ENCODE data around the gene IFITM1. TPM values are rescaled to one million over a fixed set of nuclear protein-coding genes. Genes with fewer than 3 reads are reported as not detected.
"Not testable (repeated sequence)": the region's sequence is repeated elsewhere in the genome, so short reads cannot be mapped to it uniquely, and the experiment has no call there.

Gene IFITM1
- total RNA-seq, 1 donor, result 276 TPM

GRCh38 chr11:308740-309665, 4.8 kb upstream of the IFITM1 start:
- H3K4me3 ChIP-seq (ENCODE audit: low read length), result peak overlapping the region; percentile 48
- H3K4me1 ChIP-seq (ENCODE audit: insufficient read depth, low read length), result peaks cover 71% of the 10 kb centered on the region
- H3K27me3 ChIP-seq (ENCODE audit: insufficient read depth, low read length); H3K9me3 ChIP-seq (ENCODE audit: low read depth, low read length): not testable (repeated sequence)

GRCh38 chr11:309979-310572, 3.8 kb upstream of the IFITM1 start:
- Histone ChIP-seq H3K4me3 (ENCODE audit: low read length) (peak overlapping the region; percentile 48), H3K4me1 (ENCODE audit: insufficient read depth, low read length) (peaks cover 69% of the 10 kb centered on the region)
- not testable (repeated sequence) for H3K27me3 ChIP-seq (ENCODE audit: insufficient read depth, low read length); H3K9me3 ChIP-seq (ENCODE audit: low read depth, low read length)

DNA sequence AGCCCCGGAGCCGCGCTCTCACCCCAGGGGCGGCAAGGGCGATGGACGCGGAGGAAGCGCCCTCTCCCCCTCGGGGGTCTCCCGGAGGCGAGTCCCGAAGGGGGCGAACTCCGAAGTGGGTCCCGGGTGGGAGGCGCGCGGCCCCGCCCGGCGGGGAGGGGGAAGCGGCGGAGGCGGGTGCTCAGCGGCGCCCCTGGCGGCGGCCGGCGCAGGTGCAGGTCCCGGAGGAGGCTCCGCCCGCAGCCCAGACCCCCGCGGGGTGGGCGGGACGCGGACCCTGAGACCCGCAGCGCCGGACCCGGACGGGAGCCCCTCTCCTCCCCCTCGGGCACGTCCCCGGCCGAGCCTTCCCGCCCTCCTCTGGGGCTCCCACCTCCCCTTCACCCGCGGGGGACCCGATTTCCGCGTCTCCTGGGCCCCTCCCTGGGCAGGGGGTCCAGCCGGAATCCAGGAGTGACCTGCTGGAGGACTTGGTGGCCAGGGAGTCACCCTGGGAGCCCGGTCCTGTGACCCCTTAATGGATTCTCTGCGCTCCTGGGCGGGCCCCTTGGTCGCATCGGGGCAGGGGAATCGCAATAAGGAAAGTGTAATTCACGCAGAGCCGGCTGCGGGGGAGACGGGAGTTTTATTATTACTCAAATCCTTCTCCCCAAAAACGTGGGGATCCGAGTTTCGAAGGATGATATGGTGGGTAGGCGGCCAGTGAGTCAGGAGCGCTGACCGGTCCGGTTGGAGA, 2.7 kb upstream of the IFITM1 start:
- peaks cover 67% of the 10 kb centered on the region for H3K4me1 ChIP-seq (ENCODE audit: insufficient read depth, low read length)

DNA sequence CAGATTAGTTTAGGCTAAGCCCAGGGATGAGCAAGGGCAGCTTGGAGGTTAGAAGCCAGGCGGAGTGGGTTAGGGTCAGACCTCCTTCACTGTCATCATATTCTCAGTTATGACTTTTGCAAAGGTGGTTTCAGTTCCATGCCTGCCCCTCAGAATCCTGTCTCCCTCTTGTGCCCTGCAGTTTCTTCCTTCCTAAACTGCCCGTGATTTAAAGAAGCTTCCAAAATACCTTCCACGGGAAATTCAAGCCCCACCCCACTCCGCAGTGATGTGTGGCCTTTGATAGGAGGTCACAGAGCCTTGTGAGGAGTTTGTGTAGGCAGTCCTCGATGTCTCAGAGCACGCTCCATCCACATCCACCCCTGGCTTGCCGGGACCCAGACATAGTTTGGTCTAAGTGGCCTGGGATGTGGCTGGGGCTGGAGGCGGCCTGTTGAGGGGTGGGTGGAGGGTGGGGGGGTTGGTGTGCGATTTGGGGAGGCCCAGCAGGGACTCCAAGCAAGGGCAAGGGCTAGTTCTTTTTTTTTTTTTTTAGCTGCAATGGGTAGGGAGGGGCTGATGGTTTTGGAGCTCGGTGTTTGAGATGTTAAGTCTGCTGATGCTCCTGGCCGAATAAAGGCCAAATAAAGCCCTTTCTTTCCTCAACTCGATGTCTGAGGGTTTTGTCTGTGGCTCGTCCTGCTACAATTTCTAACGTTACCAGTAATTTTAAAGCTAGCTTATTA, 1.6 kb upstream of the IFITM1 start:
- Histone ChIP-seq H3K9me3 (ENCODE audit: low read depth, low read length) (no peaks in the 10 kb centered on the region), H3K4me1 (ENCODE audit: insufficient read depth, low read length) (peaks cover 66% of the 10 kb centered on the region), H3K4me3 (ENCODE audit: low read length) (peak overlapping the region; percentile 27), H3K27me3 (ENCODE audit: insufficient read depth, low read length) (no peaks in the 10 kb centered on the region)

More for the DNA sequence above, 2.7 kb upstream of the IFITM1 start:
- H3K4me3 ChIP-seq (ENCODE audit: low read length), result peak overlapping the region; percentile 27
- not testable (repeated sequence) for H3K9me3 ChIP-seq (ENCODE audit: low read depth, low read length); H3K27me3 ChIP-seq (ENCODE audit: insufficient read depth, low read length)

DNA sequence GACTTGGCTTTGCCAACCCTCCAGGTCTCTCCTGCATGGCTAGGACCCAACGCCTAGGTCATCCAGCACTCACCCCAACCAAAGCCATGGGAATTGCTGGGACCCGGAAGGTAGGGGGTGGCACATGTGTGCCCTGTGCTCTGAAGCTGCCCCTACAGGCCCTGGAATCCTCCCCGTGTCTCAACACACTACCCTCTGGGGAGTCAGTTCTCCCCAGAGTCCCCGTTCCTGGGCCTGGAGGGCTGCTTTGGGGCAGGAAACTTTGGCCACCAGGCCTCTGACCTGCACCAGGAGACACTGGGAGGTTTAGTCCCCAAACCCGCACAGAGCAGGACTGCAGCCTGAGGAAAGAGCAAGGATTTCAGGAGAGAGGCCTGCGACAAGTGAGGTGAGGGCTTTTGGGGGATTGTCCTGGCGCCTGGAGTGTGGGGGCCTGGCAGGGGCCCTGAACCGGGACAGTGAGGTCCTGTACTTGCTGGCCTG, 495 bp upstream of the IFITM1 start:
- Histone ChIP-seq H3K27me3 (ENCODE audit: insufficient read depth, low read length) (no peaks in the 10 kb centered on the region), H3K4me3 (ENCODE audit: low read length) (peak overlapping the region; percentile 80), H3K9me3 (ENCODE audit: low read depth, low read length) (no peaks in the 10 kb centered on the region), H3K4me1 (ENCODE audit: insufficient read depth, low read length) (peaks cover 68% of the 10 kb centered on the region)

GRCh38 chr11:314554-314875, 675 bp downstream of the IFITM1 start:
- H3K4me1 ChIP-seq (ENCODE audit: insufficient read depth, low read length), result peaks cover 61% of the 10 kb centered on the region
- H3K4me3 ChIP-seq (ENCODE audit: low read length), result peak overlapping the region; percentile 80
- not testable (repeated sequence) for H3K9me3 ChIP-seq (ENCODE audit: low read depth, low read length); H3K27me3 ChIP-seq (ENCODE audit: insufficient read depth, low read length)

DNA sequence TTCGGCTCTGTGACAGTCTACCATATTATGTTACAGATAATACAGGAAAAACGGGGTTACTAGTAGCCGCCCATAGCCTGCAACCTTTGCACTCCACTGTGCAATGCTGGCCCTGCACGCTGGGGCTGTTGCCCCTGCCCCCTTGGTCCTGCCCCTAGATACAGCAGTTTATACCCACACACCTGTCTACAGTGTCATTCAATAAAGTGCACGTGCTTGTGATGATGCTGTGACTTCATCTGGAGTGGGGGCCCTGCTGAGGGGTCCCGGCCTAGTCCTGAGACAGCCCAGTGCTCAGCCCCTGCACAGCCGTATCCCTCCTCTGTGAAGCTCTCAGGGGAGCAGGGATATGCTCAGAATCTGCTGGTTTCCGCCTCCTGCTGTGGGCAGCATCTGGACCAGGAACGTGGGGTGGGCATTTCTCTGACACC, 1.2 kb downstream of the IFITM1 start:
- Histone ChIP-seq H3K4me3 (ENCODE audit: low read length) (peak overlapping the region; percentile 80), H3K27me3 (ENCODE audit: insufficient read depth, low read length) (no peaks in the 10 kb centered on the region), H3K9me3 (ENCODE audit: low read depth, low read length) (no peaks in the 10 kb centered on the region), H3K4me1 (ENCODE audit: insufficient read depth, low read length) (peaks cover 55% of the 10 kb centered on the region)

DNA sequence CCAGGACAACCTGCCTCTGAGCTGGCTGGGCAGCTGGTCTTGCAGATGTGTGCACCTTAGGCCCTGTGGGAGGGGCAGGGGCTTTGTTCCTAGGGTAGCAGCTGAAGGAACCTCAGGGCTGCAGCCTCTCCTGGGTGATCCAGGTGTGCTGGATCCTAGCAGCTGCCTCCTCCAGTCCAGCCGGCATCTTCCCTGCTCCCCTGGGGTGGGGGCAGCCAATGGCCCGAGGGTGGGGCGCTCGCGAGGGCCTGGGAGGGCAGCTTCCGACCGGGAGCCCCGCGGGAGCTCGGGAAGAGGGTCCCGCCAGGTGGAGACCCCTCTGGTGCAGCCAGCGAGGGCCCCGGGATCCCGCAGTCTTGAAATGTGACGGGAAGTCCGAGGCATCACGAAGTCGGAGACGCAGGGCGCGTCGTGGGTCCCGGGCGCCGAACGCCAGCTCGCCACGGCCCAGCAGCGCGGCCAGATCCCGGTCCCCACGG, 1.7 kb downstream of the IFITM1 start:
- H3K4me1 ChIP-seq (ENCODE audit: insufficient read depth, low read length), result peaks cover 55% of the 10 kb centered on the region
- H3K9me3 ChIP-seq (ENCODE audit: low read depth, low read length), result no peaks in the 10 kb centered on the region
- H3K4me3 ChIP-seq (ENCODE audit: low read length), result peak overlapping the region; percentile 80
- no peaks in the 10 kb centered on the region for H3K27me3 ChIP-seq (ENCODE audit: insufficient read depth, low read length)

GRCh38 chr11:316031-316701, 2.3 kb downstream of the IFITM1 start:
- Histone ChIP-seq H3K9me3 (ENCODE audit: low read depth, low read length) (no peaks in the 10 kb centered on the region), H3K27me3 (ENCODE audit: insufficient read depth, low read length) (no peaks in the 10 kb centered on the region), H3K4me3 (ENCODE audit: low read length) (peak overlapping the region; percentile 80), H3K4me1 (ENCODE audit: insufficient read depth, low read length) (peaks cover 61% of the 10 kb centered on the region)

DNA sequence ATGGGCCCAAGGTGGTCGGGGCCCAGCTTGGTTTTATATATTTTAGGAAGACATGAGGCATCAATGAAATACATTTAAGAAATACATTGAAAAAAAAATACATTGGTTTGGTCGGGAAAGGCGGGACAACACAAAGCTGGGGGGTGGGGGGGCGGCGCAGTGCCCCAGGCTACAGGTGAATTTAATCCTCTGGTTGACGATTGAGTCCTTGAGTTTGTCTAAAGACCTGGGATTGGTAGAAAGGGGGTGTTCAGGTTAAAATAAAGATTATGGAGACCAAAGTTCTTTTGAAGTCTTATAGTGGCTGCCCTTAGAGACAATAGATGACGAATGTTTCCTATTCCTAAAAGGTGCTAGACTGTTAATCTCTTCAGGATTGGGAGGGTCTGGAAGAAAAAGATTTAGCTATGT, 3.1 kb downstream of the IFITM1 start:
- Histone ChIP-seq H3K27me3 (ENCODE audit: insufficient read depth, low read length) (no peaks in the 10 kb centered on the region), H3K4me1 (ENCODE audit: insufficient read depth, low read length) (peaks cover 57% of the 10 kb centered on the region), H3K9me3 (ENCODE audit: low read depth, low read length) (no peaks in the 10 kb centered on the region), H3K4me3 (ENCODE audit: low read length) (peak overlapping the region; percentile 80)

GRCh38 chr11:317668-318404, 4.0 kb downstream of the IFITM1 start:
- H3K4me3 ChIP-seq (ENCODE audit: low read length), result peak overlapping the region; percentile 18
- H3K9me3 ChIP-seq (ENCODE audit: low read depth, low read length); H3K27me3 ChIP-seq (ENCODE audit: insufficient read depth, low read length): not testable (repeated sequence)
- H3K4me1 ChIP-seq (ENCODE audit: insufficient read depth, low read length), result peaks cover 47% of the 10 kb centered on the region

DNA sequence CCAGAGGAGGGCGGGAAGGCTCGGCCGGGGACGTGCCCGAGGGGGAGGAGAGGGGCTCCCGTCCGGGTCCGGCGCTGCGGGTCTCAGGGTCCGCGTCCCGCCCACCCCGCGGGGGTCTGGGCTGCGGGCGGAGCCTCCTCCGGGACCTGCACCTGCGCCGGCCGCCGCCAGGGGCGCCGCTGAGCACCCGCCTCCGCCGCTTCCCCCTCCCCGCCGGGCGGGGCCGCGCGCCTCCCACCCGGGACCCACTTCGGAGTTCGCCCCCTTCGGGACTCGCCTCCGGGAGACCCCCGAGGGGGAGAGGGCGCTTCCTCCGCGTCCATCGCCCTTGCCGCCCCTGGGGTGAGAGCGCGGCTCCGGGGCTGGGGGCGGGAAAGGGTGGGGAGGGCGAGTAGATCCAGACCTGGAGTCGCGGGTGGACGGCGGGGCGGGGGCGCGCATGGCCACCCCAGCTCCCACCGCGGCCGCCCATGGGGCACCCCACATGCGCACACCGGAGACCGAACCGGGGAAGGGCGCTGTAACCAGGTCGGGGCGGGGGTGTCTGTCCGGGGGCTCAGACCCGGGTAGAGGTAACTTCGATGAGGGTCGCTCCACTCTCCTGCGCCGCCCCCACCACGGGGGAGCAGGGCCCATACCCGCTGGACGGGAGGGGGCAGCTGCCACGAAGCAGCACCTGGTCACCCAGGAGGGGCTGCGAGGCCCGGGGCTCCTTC, 4.7 kb downstream of the IFITM1 start:
- Histone ChIP-seq H3K4me1 (ENCODE audit: insufficient read depth, low read length) (peaks cover 40% of the 10 kb centered on the region), H3K4me3 (ENCODE audit: low read length) (peak overlapping the region; percentile 41)
- H3K27me3 ChIP-seq (ENCODE audit: insufficient read depth, low read length); H3K9me3 ChIP-seq (ENCODE audit: low read depth, low read length): not testable (repeated sequence)

All from mononuclear cell (primary cell).